Esophagus squamous epithelium (tissue), 5 donors: ENCODE measurements around the gene ZNRF3. TPM values are rescaled to one million over a fixed set of nuclear protein-coding genes. Genes with fewer than 3 reads are reported as not detected.

Experiments used
- DNase-seq: peaks from one replicate; lab custom pipeline; 2025; lab: John Stamatoyannopoulos, UW
- H3K27ac ChIP-seq, 4 donors: fragments of 200-600 bp; sonication (generic); one replicate each; pipeline ENCODE4 v1.5.1; 2016 to 2019; ENCODE audit warnings: mild to moderate bottlenecking in 1 of 4
- H3K27me3 ChIP-seq, 4 donors: fragments of 200-600 bp; sonication (generic); 1 replicate in 3 of 4; 2 replicates in 1 of 4; pipeline versions ENCODE4 v1.5.1 to v1.6.0; 2017 to 2021; ENCODE audit warnings: antibody characterized with exemption in 1 of 4
- H3K36me3 ChIP-seq, 3 donors: fragments of 200-600 bp; sonication (generic); one replicate each; pipeline ENCODE4 v1.5.1; 2016 to 2019
- H3K4me1 ChIP-seq, 3 donors: fragments of 200-600 bp; sonication (generic); one replicate each; pipeline ENCODE4 v1.5.1; 2017 to 2019
- H3K4me3 ChIP-seq, 4 donors: fragments of 200-600 bp; sonication (generic); 1 replicate in 3 of 4; 2 replicates in 1 of 4; pipeline ENCODE4 v1.5.1; 2016 to 2019; ENCODE audit warnings: mild to moderate bottlenecking in 2 of 4, moderate library complexity in 1 of 4
- H3K9me3 ChIP-seq, 3 donors: fragments of 200-600 bp; sonication (generic); one replicate each; pipeline ENCODE4 v1.5.1; 2016 to 2019
- CTCF ChIP-seq, 6 experiments: fragments of 450-650 bp in 4 of 6; fragments of 200-600 bp in 2 of 6; sonication (generic) in 2 of 6; IDR thresholded peaks; one replicate each; pipeline ENCODE4 v1.5.1; 2016 to 2019; ENCODE audit warnings: antibody characterized with exemption in 6 of 6, mild to moderate bottlenecking in 4 of 6, moderate library complexity in 4 of 6
- POLR2A ChIP-seq, 4 donors: fragments of 450-650 bp; IDR thresholded peaks; one replicate each; pipeline ENCODE4 v1.6.1; 2017; ENCODE audit warnings: antibody characterized with exemption in 4 of 4, mild to moderate bottlenecking in 4 of 4, moderate library complexity in 3 of 4
- WGBS, 2 donors: methylation state at CpG; one replicate each; pipeline ENCODE4 v1.1.5; 2018; 5-methylcytosine and 5-hydroxymethylcytosine counted together
- intact Hi-C: fragments of 100-400 bp; cut with DNase I; formaldehyde crosslinking; loops from one replicate; pipeline ENCODE4 v1.15.0; 2022
- total RNA-seq, 4 donors: library from RNA; depleted of rRNA; stranded (reverse); fragments of >200 nt; gene quantifications; one replicate each; pipeline ENCODE4 v1.1.0, GENCODE V29; 2016
- donor health status: DM: yes; HTN: yes; CAD: no.

The ZNRF3 gene
- total RNA-seq, 4 donors from 2014 or later, result 6.6 to 10.9 (median 7.2) TPM

- no peaks in the 10 kb centered on the region for H3K9me3 ChIP-seq
- DNase-seq, result no peak
Measured at GRCh38 chr22:29060251-29060869, 177.0 kb downstream of the ZNRF3 start.

GRCh38 chr22:29060931-29061330 lies 177.6 kb downstream of the ZNRF3 start:
- H3K9me3 ChIP-seq, result no peaks in the 10 kb centered on the region
- TF ChIP-seq POLR2A (IDR thresholded peaks at IDR 0.05) (no peak), CTCF (IDR thresholded peaks at IDR 0.05) (no peak)
- H3K36me3 ChIP-seq, result no peaks in the 10 kb centered on the region
- H3K27me3 ChIP-seq, result no peaks in the 10 kb centered on the region
- H3K4me1 ChIP-seq, result no peaks in the 10 kb centered on the region
- intact Hi-C loops, result no loop called here
- 51 to 68% methylated on average over 6 to 7 of the region's 7 CpGs for WGBS, 2 donors
- no peak for DNase-seq
- no peak overlapping the region for H3K4me3 ChIP-seq
- H3K27ac ChIP-seq, result no peak overlapping the region

More at GRCh38 chr22:29060251-29060869, 177.0 kb downstream of the ZNRF3 start:
- Histone ChIP-seq H3K4me1 (no peaks in the 10 kb centered on the region), H3K4me3 (no peak overlapping the region), H3K27me3 (no peaks in the 10 kb centered on the region), H3K27ac (no peak overlapping the region), H3K36me3 (no peaks in the 10 kb centered on the region)
- intact Hi-C loops, result no loop called here
- WGBS, 2 donors, result 72 to 81% methylated on average over 11 of the region's 12 CpGs
- TF ChIP-seq POLR2A (IDR thresholded peaks at IDR 0.05), result no peak
- no peak for TF ChIP-seq CTCF (IDR thresholded peaks at IDR 0.05)

- no peak for TF ChIP-seq CTCF (IDR thresholded peaks at IDR 0.05)
- TF ChIP-seq POLR2A (IDR thresholded peaks at IDR 0.05), result no peak
- WGBS, 2 donors, result 43 to 60% methylated on average over 2 of the region's 2 CpGs
- H3K4me1 ChIP-seq, result no peaks in the 10 kb centered on the region
- no peak within 1 kb of the TSS for H3K4me3 ChIP-seq
- H3K36me3 ChIP-seq, result no peaks in the 10 kb centered on the region
- no peak for DNase-seq
- intact Hi-C loops, result no loop called here
- no peak within 1 kb of the TSS for H3K27ac ChIP-seq
- no peaks in the 10 kb centered on the region for H3K9me3 ChIP-seq
- H3K27me3 ChIP-seq, result no peaks in the 10 kb centered on the region
Measured at GRCh38 chr22:29061773-29062172, 178.4 kb downstream of the ZNRF3 start, which contains the start of gene C22orf31. Gene C22orf31, minus strand, starts transcription at chr22:29061831. Its CDS starts 39 bp downstream, at chr22:29061792.

GRCh38 chr22:29062286-29062821 lies 179.0 kb downstream of the ZNRF3 start:
- no peak for DNase-seq
- intact Hi-C loops, result no loop called here
- no peaks in the 10 kb centered on the region for H3K9me3 ChIP-seq
- H3K36me3 ChIP-seq, result no peaks in the 10 kb centered on the region
- no peak overlapping the region for H3K4me3 ChIP-seq
- no peaks in the 10 kb centered on the region for H3K27me3 ChIP-seq
- no peaks in the 10 kb centered on the region for H3K4me1 ChIP-seq
- no peak overlapping the region for H3K27ac ChIP-seq
- 35 to 41% methylated on average over 4 to 6 of the region's 8 CpGs for WGBS, 2 donors
- TF ChIP-seq CTCF (IDR thresholded peaks at IDR 0.05) (no peak), POLR2A (IDR thresholded peaks at IDR 0.05) (no peak)

- Histone ChIP-seq H3K27me3 (no peaks in the 10 kb centered on the region), H3K36me3 (no peaks in the 10 kb centered on the region), H3K9me3 (no peaks in the 10 kb centered on the region), H3K27ac (no peak overlapping the region), H3K4me1 (peaks cover 0 to 7% (median 3%) of the 10 kb centered on the region in 3 donors), H3K4me3 (no peak overlapping the region)
- no peak for DNase-seq
- TF ChIP-seq POLR2A (IDR thresholded peaks at IDR 0.05) (no peak), CTCF (IDR thresholded peaks at IDR 0.05) (no peak)
- intact Hi-C loops, result no loop called here
- WGBS, 2 donors, result 25 to 27% methylated on average over 7 of the region's 7 CpGs
Measured at GRCh38 chr22:29065468-29066190, 182.3 kb downstream of the ZNRF3 start.
